H1 (cell line): ENCODE data around the gene TNS3. TPM values are rescaled to one million over a fixed set of nuclear protein-coding genes. Genes with fewer than 3 reads are reported as not detected.

Experiments used
- CTCF ChIA-PET: fragments of 300-600 bp; sonication (Branson Sonifier 250); formaldehyde crosslinking; loops from one replicate; lab custom pipeline; 2021; ENCODE audit not compliant: partially characterized antibody; lab: Charles Lee
- POLR2A ChIA-PET: fragments of 300-600 bp; sonication (Branson Sonifier 250); formaldehyde crosslinking; loops from one replicate; lab custom pipeline; 2021; ENCODE audit warnings: inconsistent platforms; ENCODE audit not compliant: partially characterized antibody; lab: Charles Lee
- DNase-seq, 2 experiments: peaks; one replicate each; pipeline versions ENCODE4 v3.0.0 to v3.0.0-alpha.2; 2010 to 2022; ENCODE audit warnings: low spot score in 2 of 2, low read depth in 1 of 2, mixed read lengths in 1 of 2
- FAIRE-seq: peaks from 2 replicates; lab custom pipeline; 2011; peaks lifted over from hg19 to GRCh38; lab: Jason Lieb, UNC
- H2AFZ ChIP-seq: 2 replicates; pipeline ENCODE4 v1.8.1; 2012; ENCODE audit warnings: low read length, inconsistent platforms
- H2AK5ac ChIP-seq: 2 replicates; pipeline ENCODE4 v1.6.1; 2013; ENCODE audit warnings: low read depth, low read length
- H2BK120ac ChIP-seq: replicated peaks from 2 replicates; pipeline ENCODE3; 2013; ENCODE audit warnings: low read depth, low read length, inconsistent platforms
- H2BK12ac ChIP-seq: 2 replicates; pipeline ENCODE4 v1.6.1; 2013; ENCODE audit warnings: low read depth, low read length
- H2BK15ac ChIP-seq: 2 replicates; pipeline ENCODE4 v1.6.1; 2013; ENCODE audit warnings: low read length
- H2BK20ac ChIP-seq: 2 replicates; pipeline ENCODE4 v1.6.1; 2013; ENCODE audit warnings: low read length
- H2BK5ac ChIP-seq: 2 replicates; pipeline ENCODE4 v1.6.1; 2013; ENCODE audit warnings: low read depth, low read length
- H3K14ac ChIP-seq: 2 replicates; pipeline ENCODE4 v1.6.1; 2013; ENCODE audit warnings: inconsistent platforms; ENCODE audit not compliant: insufficient read length
- H3K18ac ChIP-seq: 2 replicates; pipeline ENCODE4 v1.6.1; 2013; ENCODE audit warnings: low read length; ENCODE audit errors: extremely low read depth
- H3K23ac ChIP-seq: 2 replicates; pipeline ENCODE4 v1.6.1; 2013; ENCODE audit warnings: inconsistent platforms; ENCODE audit not compliant: insufficient read length
- H3K23me2 ChIP-seq: 2 replicates; pipeline ENCODE4 v1.6.1; 2013; ENCODE audit warnings: low read depth, low read length
- H3K27ac ChIP-seq: 2 replicates; pipeline ENCODE4 v1.6.1; 2011; ENCODE audit warnings: low read depth, low read length, inconsistent platforms
- H3K27me3 ChIP-seq, 4 experiments: replicated peaks in 1 of 4; 1 replicate in 1 of 4; 2 replicates in 3 of 4; pipeline versions ENCODE4 v1.6.1 to v1.8.1; 2011 to 2013; ENCODE audit warnings: low read length in 3 of 4, mild to moderate bottlenecking in 3 of 4, inconsistent platforms in 2 of 4, mixed read lengths in 2 of 4, moderate library complexity in 1 of 4; ENCODE audit not compliant: control insufficient read depth in 3 of 4, insufficient read depth in 3 of 4; ENCODE audit errors: extremely low read depth in 1 of 4
- H3K36me3 ChIP-seq, 4 experiments: 2 replicates each; pipeline versions ENCODE4 v1.6.1 to v1.8.1; 2011 to 2013; ENCODE audit warnings: mild to moderate bottlenecking in 4 of 4, low read length in 3 of 4, moderate library complexity in 2 of 4, control low read depth in 1 of 4, inconsistent platforms in 1 of 4; ENCODE audit not compliant: insufficient read depth in 4 of 4, control insufficient read depth in 2 of 4
- H3K4ac ChIP-seq: replicated peaks from 2 replicates; pipeline ENCODE3; 2013; ENCODE audit warnings: low read length, low read depth, mixed read lengths, inconsistent platforms; ENCODE audit not compliant: insufficient read length
- H3K4me1 ChIP-seq, 4 experiments: replicated peaks in 1 of 4; 1 replicate in 1 of 4; 2 replicates in 3 of 4; pipeline versions ENCODE4 v1.6.1 to v1.8.1; 2011 to 2013; ENCODE audit warnings: low read length in 3 of 4, inconsistent platforms in 2 of 4, mixed read lengths in 1 of 4; ENCODE audit not compliant: insufficient read depth in 4 of 4, control insufficient read depth in 3 of 4
- H3K4me2 ChIP-seq, 2 experiments: 2 replicates each; pipeline versions ENCODE4 v1.6.1 to v1.8.1; 2011 to 2013; ENCODE audit warnings: low read depth in 2 of 2, low read length in 2 of 2, control low read depth in 1 of 2, inconsistent platforms in 1 of 2, mild to moderate bottlenecking in 1 of 2; ENCODE audit not compliant: insufficient read depth in 1 of 2
- H3K4me3 ChIP-seq, 4 experiments: fragments of 200-600, 300-600 bp in 1 of 4; sonication (generic), shearing (Covaris generic), sonication (Bioruptor Twin) in 1 of 4; 2 replicates each; pipeline versions ENCODE4 v1.5.1 to v1.8.1; 2011 to 2016; ENCODE audit warnings: low read length in 4 of 4, low read depth in 3 of 4, control low read depth in 2 of 4, inconsistent platforms in 2 of 4, mild to moderate bottlenecking in 2 of 4, mixed read lengths in 1 of 4, moderate library complexity in 1 of 4; ENCODE audit not compliant: insufficient read depth in 2 of 4; ENCODE audit errors: extremely low read depth in 1 of 4
- H3K56ac ChIP-seq: replicated peaks from 2 replicates; pipeline ENCODE3; 2013; ENCODE audit warnings: low read depth, mild to moderate bottlenecking, mixed read lengths, low read length, inconsistent platforms; ENCODE audit not compliant: insufficient read length
- H3K79me1 ChIP-seq: 2 replicates; pipeline ENCODE4 v1.6.1; 2013; ENCODE audit warnings: low read depth, low read length, control low read depth
- H3K79me2 ChIP-seq, 2 experiments: 2 replicates each; pipeline versions ENCODE4 v1.6.1 to v1.8.1; 2012 to 2013; ENCODE audit warnings: low read length in 2 of 2, mild to moderate bottlenecking in 2 of 2, inconsistent platforms in 1 of 2; ENCODE audit not compliant: insufficient read depth in 2 of 2, control insufficient read depth in 1 of 2
- H3K9ac ChIP-seq, 4 experiments: replicated peaks in 1 of 4; 1 replicate in 1 of 4; 2 replicates in 3 of 4; pipeline versions ENCODE4 v1.6.1 to v1.8.1; 2011 to 2013; ENCODE audit warnings: low read depth in 3 of 4, low read length in 3 of 4, control low read depth in 2 of 4, mild to moderate bottlenecking in 2 of 4, moderate library complexity in 2 of 4, inconsistent platforms in 1 of 4; ENCODE audit errors: extremely low read depth in 1 of 4
- H3K9me3 ChIP-seq, 2 experiments: 2 replicates each; pipeline versions ENCODE4 v1.6.1 to v1.8.1; 2012 to 2013; ENCODE audit warnings: mild to moderate bottlenecking in 2 of 2, moderate library complexity in 2 of 2, control low read depth in 1 of 2, inconsistent platforms in 1 of 2, low read depth in 1 of 2, low read length in 1 of 2, mixed read lengths in 1 of 2; ENCODE audit not compliant: insufficient read depth in 2 of 2
- H4K20me1 ChIP-seq, 2 experiments: replicated peaks in 1 of 2; 2 replicates each; pipeline versions ENCODE3 to v1.8.1; 2011 to 2013; ENCODE audit warnings: inconsistent platforms in 2 of 2, low read length in 2 of 2, mild to moderate bottlenecking in 1 of 2; ENCODE audit not compliant: insufficient read depth in 2 of 2, control insufficient read depth in 1 of 2
- H4K5ac ChIP-seq: 2 replicates; pipeline ENCODE4 v1.6.1; 2013; ENCODE audit warnings: low read length, low read depth, mixed read lengths, inconsistent platforms; ENCODE audit not compliant: insufficient read length
- H4K8ac ChIP-seq: 2 replicates; pipeline ENCODE4 v1.8.0; 2013; ENCODE audit warnings: mild to moderate bottlenecking, moderate library complexity, low read length, inconsistent platforms; ENCODE audit not compliant: insufficient read depth; ENCODE audit errors: extremely low read depth
- H4K91ac ChIP-seq: replicated peaks from 2 replicates; pipeline ENCODE3; 2013; ENCODE audit warnings: low read length, mixed read lengths, inconsistent platforms; ENCODE audit not compliant: insufficient read length
- CBX8 ChIP-seq: fragments of 300-800, 300-1000 bp; sonication (generic); IDR thresholded peaks from 2 replicates; pipeline ENCODE4 v1.7.1; 2016; ENCODE audit warnings: low read depth, low read length, borderline replicate concordance
- CTBP2 ChIP-seq: IDR thresholded peaks from 2 replicates; pipeline ENCODE4 v1.7.0; 2011; ENCODE audit warnings: borderline replicate concordance, mild to moderate bottlenecking, moderate library complexity, mixed read lengths, low read length; ENCODE audit not compliant: insufficient read depth, insufficient read length
- EGR1 ChIP-seq: IDR thresholded peaks from 2 replicates; pipeline ENCODE4 v1.6.1; 2011; ENCODE audit warnings: low read depth, low read length, borderline replicate concordance
- GTF2F1 ChIP-seq: IDR thresholded peaks from 2 replicates; pipeline ENCODE4 v1.6.1; 2012; ENCODE audit warnings: low read depth, low read length, improper control_type of control experiment, borderline replicate concordance
- JUND ChIP-seq: IDR thresholded peaks from 2 replicates; pipeline ENCODE4 v1.6.1; 2011; ENCODE audit warnings: mild to moderate bottlenecking, improper control_type of control experiment, low read length
- NANOG ChIP-seq: IDR thresholded peaks from 2 replicates; pipeline ENCODE4 v1.6.1; 2011; ENCODE audit warnings: low read length, low read depth, mild to moderate bottlenecking, inconsistent platforms; ENCODE audit not compliant: insufficient read depth, poor library complexity, severe bottlenecking
- POU5F1 ChIP-seq: IDR thresholded peaks from 2 replicates; pipeline ENCODE4 v1.6.1; 2011; ENCODE audit warnings: low read depth, mild to moderate bottlenecking, low read length, moderate library complexity
- RAD21 ChIP-seq, 2 experiments: IDR thresholded peaks in 1 of 2; conservative IDR thresholded peaks in 1 of 2; 2 replicates each; pipeline ENCODE4 v1.6.1; 2011; ENCODE audit warnings: low read depth in 2 of 2, low read length in 2 of 2, improper control_type of control experiment in 1 of 2, inconsistent platforms in 1 of 2, mild to moderate bottlenecking in 1 of 2, moderate library complexity in 1 of 2
- RXRA ChIP-seq: IDR thresholded peaks from 2 replicates; pipeline ENCODE4 v1.6.1; 2011; ENCODE audit warnings: low read depth, mild to moderate bottlenecking, low read length, moderate library complexity; ENCODE audit not compliant: insufficient read depth
- SRF ChIP-seq: IDR thresholded peaks from 2 replicates; pipeline ENCODE4 v1.6.1; 2011; ENCODE audit warnings: mild to moderate bottlenecking, low read depth, low read length, moderate library complexity
- TCF12 ChIP-seq: IDR thresholded peaks from 2 replicates; pipeline ENCODE4 v1.6.1; 2011; ENCODE audit warnings: low read depth, mild to moderate bottlenecking, low read length
- WGBS, 2 experiments: shearing (Covaris generic) in 1 of 2; methylation state at CpG; one replicate each; pipeline versions ENCODE4 v1.1.6 to v1.1.7; 2013 to 2015; ENCODE audit warnings: low lambda C conversion rate in 2 of 2, mixed read lengths in 2 of 2, inconsistent platforms in 1 of 2, low coverage in 1 of 2, missing lambda C conversion rate in 1 of 2; ENCODE audit not compliant: insufficient replicate concordance in 2 of 2, insufficient coverage in 1 of 2, insufficient read length in 1 of 2; ENCODE audit errors: extremely low coverage in 1 of 2, missing lambda C conversion rate in 1 of 2; 5-methylcytosine and 5-hydroxymethylcytosine counted together
- polyA plus RNA-seq, 7 experiments: library from polyadenylated mRNA; depleted of rRNA in 3 of 7; stranded (reverse) in 5 of 7; unstranded in 2 of 7; fragments of >200 nt in 5 of 7; fragments of 200-250 nt in 2 of 7; gene quantifications; 1 replicate in 5 of 7; 2 replicates in 1 of 7; 4 replicates in 1 of 7; pipeline versions ENCODE4 v1.2.1 to v1.2.3, GENCODE V29; 2011 to 2013; ENCODE audit warnings: missing spikeins in 2 of 7, mixed read lengths in 2 of 7
- total RNA-seq: library from RNA; stranded (reverse); fragmentation: NEBNext Ultra II Directional; extraction: Animal tissue kit (Norgen Biotek cat#: 25700); gene quantifications from 2 replicates; pipeline ENCODE4 v1.2.1, GENCODE V29; 2021

Gene TNS3
- total and polyA plus RNA-seq, 2 of the 8 experiments (the other 6 are each of a cell fraction or from before 2014, with no cell fraction given): 11.9 to 24.2 TPM

DNA sequence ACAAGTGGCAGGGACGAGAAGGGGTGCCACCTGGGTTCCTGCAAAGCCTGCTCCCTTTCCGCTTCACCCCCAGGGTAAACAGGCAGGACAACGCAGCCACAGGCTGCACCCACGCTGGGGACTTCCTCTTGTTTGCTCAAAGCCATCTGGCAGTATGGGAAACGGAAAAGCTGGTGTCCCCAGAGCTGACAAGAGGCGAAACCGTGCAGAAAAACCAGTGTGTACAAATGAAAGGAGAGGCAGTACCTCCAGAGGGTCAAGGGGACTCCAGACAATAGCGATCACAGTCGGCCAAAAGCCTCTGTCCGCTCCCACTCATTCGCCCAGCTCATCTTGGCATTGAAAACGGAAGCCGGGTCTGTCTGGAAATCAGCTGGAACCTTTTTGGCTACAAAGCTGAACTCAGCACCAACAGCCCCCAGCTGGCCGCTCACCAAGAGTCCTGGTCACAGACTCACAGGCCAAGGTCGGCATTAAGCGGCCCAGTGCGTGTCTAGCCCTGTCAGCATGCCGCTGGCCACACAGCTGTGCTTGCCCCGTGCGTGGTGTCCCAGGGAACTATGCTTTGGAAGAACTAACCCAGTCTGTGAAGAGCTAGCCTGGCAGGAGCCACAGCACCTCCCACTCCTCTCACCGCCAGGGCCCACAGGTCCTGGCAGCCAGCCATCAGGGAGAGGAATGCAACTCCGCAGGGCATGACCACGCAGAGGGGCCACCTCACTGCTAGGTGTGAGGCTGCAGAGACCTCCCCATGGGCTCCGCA lies 10.4 kb downstream of the TNS3 start:
- Histone ChIP-seq H4K5ac (no peak overlapping the region), H4K91ac (no peak overlapping the region), H3K4me3 (no peak overlapping the region), H3K79me2 (peaks cover 0 to 47% of the 10 kb centered on the region in 2 experiments; a peak in 2 of 4 replicates), H3K36me3 (no peaks in the 10 kb centered on the region), H3K4me2 (no peak overlapping the region), H4K8ac (peak overlapping the region; percentile 63; the same call in 1 of the 2 replicates), H3K56ac (no peak overlapping the region), H2BK15ac (peak overlapping the region; percentile 36; the same call in 1 of the 2 replicates), H2BK12ac (peak overlapping the region; percentile 43; the same call in 1 of the 2 replicates), H2AFZ (no peak overlapping the region), H3K9me3 (no peaks in the 10 kb centered on the region), H2AK5ac (peak overlapping the region; percentile 78), H3K14ac (no peak overlapping the region), H3K4me1 (peaks cover 0 to 21% (median 11%) of the 10 kb centered on the region in 4 experiments; a peak in 6 of 7 replicates), H3K27me3 (no peaks in the 10 kb centered on the region), H3K18ac (no peak overlapping the region), H3K27ac (no peak overlapping the region), H3K4ac (no peak overlapping the region), H2BK20ac (no peak overlapping the region), H4K20me1 (peaks cover 0 to 1% of the 10 kb centered on the region in 2 experiments), H2BK5ac (peak overlapping the region; percentile 62), H3K23me2 (no peaks in the 10 kb centered on the region; the same call in 1 of the 2 replicates), H3K9ac (no peak overlapping the region; a peak in 1 of 7 replicates), H3K79me1 (peaks cover 18% of the 10 kb centered on the region), H2BK120ac (no peak overlapping the region), H3K23ac (no peak overlapping the region)
- no peak for FAIRE-seq
- POLR2A ChIA-PET: interaction anchor here (1.8 to 2.1 kb wide), 2 partner anchors 10 to 26 kb away, joined by 5 to 9 read pairs; partner anchors contain the start of gene TNS3
- WGBS, 2 experiments: 89% methylated on average over 24 of the region's 24 CpGs; no CpG with 5 or more reads in 1 of the 2 experiments
- DNase-seq: no peak
- CTCF ChIA-PET: interaction anchor here (0.8 to 2.2 kb wide), 8 partner anchors 10 to 305 kb away, joined by 3 to 9 read pairs (median 4); partner anchors contain the start of gene TNS3
- TF ChIP-seq CTBP2: no peak
- TF ChIP-seq NANOG: no peak
- TF ChIP-seq SRF: no peak
- TF ChIP-seq GTF2F1: no peak
- no peak for TF ChIP-seq POU5F1
- no peak for TF ChIP-seq CBX8
- no peak for TF ChIP-seq RXRA
- no peak for TF ChIP-seq TCF12
- no peak for TF ChIP-seq JUND
- TF ChIP-seq EGR1: no peak
- no peak for TF ChIP-seq RAD21 (IDR thresholded peaks at IDR 0.05 in 1 of 2, conservative IDR thresholded peaks at IDR 0.05 in 1 of 2; ENCODE audit: low read depth in 2 of 2, low read length in 2 of 2)
